ENCODE measurements around the gene ZCCHC18. TPM values are rescaled to one million over a fixed set of nuclear protein-coding genes. Genes with fewer than 3 reads are reported as not detected.

The ZCCHC18 gene
- total RNA-seq, 8 experiments from 2014 or later, result 0.46 to 29.4 (median 7.8) TPM

DNA sequence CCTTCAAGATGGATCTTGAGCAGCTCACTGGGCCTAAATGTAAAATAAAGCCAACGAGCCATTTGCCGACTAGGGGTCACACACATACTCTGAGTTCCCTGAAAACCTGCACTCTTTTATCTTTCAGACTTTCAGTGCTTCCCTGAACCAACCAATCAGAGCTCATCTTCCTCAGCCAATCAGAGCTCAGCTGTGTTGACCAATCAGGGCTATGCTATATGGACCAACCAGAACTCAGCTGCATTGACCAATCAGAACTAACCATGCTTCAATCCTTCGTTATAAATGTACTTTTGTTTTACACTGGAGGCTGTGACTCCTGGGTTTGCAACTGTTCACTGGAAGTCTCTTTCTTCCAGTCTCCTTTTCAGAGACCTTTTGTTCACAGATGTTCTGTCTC, 25.2 kb downstream of the ZCCHC18 start:
- Histone ChIP-seq H3K27ac (no peak overlapping the region), H3K4me1 (replicated peaks in 1 of 2) (no peaks in the 10 kb centered on the region), H3K4me3 (no peak overlapping the region)
- 29 to 100% (median 100%) methylated on average over 1 to 3 of the region's 3 CpGs; no CpG with 5 or more reads in 5 of the 10 experiments for WGBS, 10 experiments
- ATAC-seq (replicated peaks in 6 of 8), result peak in 5 of 8 experiments; percentile 10 to 63 (median 39)
- in situ Hi-C loops (cut with MboI; ENCODE audit: low pct_unique_long_range_greater_than_20kb in 2 of 9, low sequenced_read_pairs in 9 of 9, unreplicated experiment in 9 of 9), result loop anchor here in 2 of 9 experiments (25.0 kb wide), 1 partner anchor 300 kb away; the partner anchor contains the start of gene RAB9B (in 2 of the 2)

DNA sequence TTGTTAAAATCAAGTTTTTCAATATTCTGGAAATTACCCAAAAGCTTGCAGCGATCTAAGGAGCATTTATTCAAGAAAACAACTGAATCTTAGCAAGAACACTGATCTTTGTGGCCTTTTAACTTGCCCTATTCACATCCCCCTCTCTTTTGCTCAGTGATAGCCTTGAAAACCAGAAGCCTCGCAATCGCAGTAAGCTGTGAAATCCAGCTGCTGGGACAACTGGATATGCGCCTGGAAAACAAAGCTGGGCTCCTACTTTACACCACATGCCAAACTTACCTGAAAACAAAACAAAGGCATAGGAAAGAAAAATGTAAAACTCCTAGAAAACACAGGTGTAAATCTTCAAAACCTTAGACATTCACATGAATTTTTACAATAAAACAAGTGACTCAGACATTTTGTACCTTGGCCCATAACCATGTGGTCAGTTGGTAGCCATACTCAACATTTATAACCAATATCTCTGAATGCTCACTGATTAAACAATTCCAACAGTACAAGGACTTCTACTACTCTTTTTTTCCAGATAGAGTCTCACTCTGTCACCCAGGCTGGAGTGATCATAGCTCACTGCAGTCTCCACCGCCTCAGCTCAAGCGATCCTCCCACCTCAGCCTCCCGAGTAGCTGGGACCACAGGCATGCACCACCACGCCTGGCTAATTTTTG, 28.9 kb downstream of the ZCCHC18 start:
- in situ Hi-C loops (cut with MboI; ENCODE audit: low pct_unique_long_range_greater_than_20kb in 2 of 9, low sequenced_read_pairs in 9 of 9, unreplicated experiment in 9 of 9), result loop anchor here in 2 of 9 experiments (25.0 kb wide), 1 partner anchor 304 kb away; the partner anchor contains the start of gene RAB9B (in 2 of the 2)
- H3K27ac ChIP-seq, result no peak overlapping the region
- H3K4me1 ChIP-seq (replicated peaks in 1 of 2), result no peaks in the 10 kb centered on the region
- ATAC-seq (replicated peaks in 6 of 8), result no peak
- WGBS, 10 experiments, result 40 to 100% (median 64%) methylated on average over 1 to 5 of the region's 8 CpGs; no CpG with 5 or more reads in 6 of the 10 experiments
- H3K4me3 ChIP-seq, result no peak overlapping the region

DNA sequence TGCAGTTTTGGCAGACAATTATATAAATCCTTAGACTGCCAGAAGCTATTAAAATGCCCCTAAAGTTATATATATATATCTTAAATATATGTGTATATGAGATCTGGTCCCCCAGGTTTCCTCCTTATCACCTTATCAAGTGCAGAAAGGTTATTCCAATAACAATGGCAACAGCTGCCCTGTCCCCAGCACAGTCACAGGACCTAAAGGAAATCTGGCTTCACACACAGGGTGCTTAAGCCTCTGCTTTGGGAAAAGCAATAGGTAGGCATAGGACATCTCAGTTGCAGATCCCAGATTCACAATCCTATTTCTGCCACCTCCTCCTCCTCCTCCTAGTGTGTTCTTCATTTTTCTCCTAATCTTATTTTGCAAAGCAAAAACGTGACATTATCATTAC, 38.7 kb downstream of the ZCCHC18 start:
- H3K4me1 ChIP-seq (replicated peaks in 1 of 2), result peaks cover 0 to 5% of the 10 kb centered on the region in 2 donors
- no peak overlapping the region for H3K4me3 ChIP-seq
- in situ Hi-C loops (cut with MboI; ENCODE audit: low pct_unique_long_range_greater_than_20kb in 2 of 9, low sequenced_read_pairs in 9 of 9, unreplicated experiment in 9 of 9), result no loop called here
- no peak overlapping the region for H3K27ac ChIP-seq
- no peak for ATAC-seq (replicated peaks in 6 of 8)
- WGBS, 10 experiments, result 0 to 33% (median 6%) methylated on average over 1 of the region's 1 CpG; no CpG with 5 or more reads in 6 of the 10 experiments

GRCh38 chrX:104156630-104157529, 44.6 kb downstream of the ZCCHC18 start, which contains the start of gene SLC25A53:
SLC25A53 (minus strand) TSS chrX:104157009; CDS start chrX:104105257, 51,752 bp downstream.
- peak; percentile 90 to 96 (median 94) for ATAC-seq (replicated peaks in 6 of 8)
- in situ Hi-C loops (cut with MboI; ENCODE audit: low pct_unique_long_range_greater_than_20kb in 2 of 9, low sequenced_read_pairs in 9 of 9, unreplicated experiment in 9 of 9), result no loop called here
- Histone ChIP-seq H3K27ac (peak within 1 kb of the TSS; percentile 95 to 98), H3K4me1 (replicated peaks in 1 of 2) (peaks cover 0 to 8% of the 10 kb centered on the region in 2 donors), H3K4me3 (peak within 1 kb of the TSS; percentile 44 to 82 (median 53))
- 0 to 26% (median 0%) methylated on average over 1 to 13 of the region's 44 CpGs; no CpG with 5 or more reads in 5 of the 10 experiments for WGBS, 10 experiments

Other genes with a start within 250 kb of the ZCCHC18 start
- gene TMSB15B, start 149.9 kb upstream of the ZCCHC18 start, total RNA-seq, result 10 to 100 TPM in 5 of 8 experiments, 1 to 10 TPM in 1, under 1 TPM in 2; 0.25 to 84.6 (median 18.3) TPM
- not detected for gene H2BW1, start 98.8 kb upstream of the ZCCHC18 start, total RNA-seq
- gene H2BW2, start 72.6 kb upstream of the ZCCHC18 start, total RNA-seq, result under 1 TPM in 1 of 8 experiments, not detected in 7; 0.54 TPM
- 10 to 100 TPM in 5 of 8 experiments, under 1 TPM in 2, not detected in 1; 0.35 to 13.8 (median 11.7) TPM for gene TMSB15C, start 36.3 kb upstream of the ZCCHC18 start, total RNA-seq
- 10 to 100 TPM in 1 of 8 experiments, 1 to 10 TPM in 7; 4.2 to 15.2 (median 5.4) TPM for gene SLC25A53, start 44.5 kb downstream of the ZCCHC18 start, total RNA-seq
- gene FAM199X, start 53.9 kb downstream of the ZCCHC18 start, total RNA-seq, result 10 to 100 TPM; 14.5 to 34.9 (median 23.2) TPM
- gene ESX1, start 142.4 kb downstream of the ZCCHC18 start, total RNA-seq, result 1 to 10 TPM in 2 of 8 experiments, under 1 TPM in 3, not detected in 3; 0.27 to 9.0 (median 0.95) TPM

Data from motor neuron (in vitro differentiated cells).